Neutrophil (primary cell): Measurements from ENCODE around the gene SMPDL3A.

Experiments used
- H3K27ac ChIP-seq: fragments of 200-600 bp; sonication (generic); 2 replicates; pipeline ENCODE4 v1.5.1; 2016; ENCODE audit warnings: mild to moderate bottlenecking, moderate library complexity
- H3K27me3 ChIP-seq: fragments of 200-600 bp; sonication (generic); 2 replicates; pipeline ENCODE4 v1.6.0; 2016; ENCODE audit warnings: mild to moderate bottlenecking
- H3K36me3 ChIP-seq: fragments of 200-600 bp; sonication (generic); 2 replicates; pipeline ENCODE4 v1.5.1; 2017
- H3K4me1 ChIP-seq, 2 experiments: fragments of 200-600 bp in 1 of 2; sonication (generic) in 1 of 2; 1 replicate in 1 of 2; 2 replicates in 1 of 2; pipeline versions ENCODE4 v1.5.1 to v1.6.1; 2013 to 2016; ENCODE audit warnings: low read depth in 1 of 2, low read length in 1 of 2, mild to moderate bottlenecking in 1 of 2, moderate library complexity in 1 of 2; ENCODE audit not compliant: control insufficient read depth in 1 of 2, insufficient read depth in 1 of 2
- H3K4me3 ChIP-seq, 2 experiments: fragments of 200-600 bp in 1 of 2; sonication (generic) in 1 of 2; 1 replicate in 1 of 2; 2 replicates in 1 of 2; pipeline ENCODE4 v1.5.1; 2013 to 2016; ENCODE audit warnings: low read depth in 1 of 2, low read length in 1 of 2, mild to moderate bottlenecking in 1 of 2, moderate library complexity in 1 of 2
- H3K9me3 ChIP-seq: fragments of 200-600 bp; sonication (generic); 2 replicates; pipeline ENCODE4 v1.5.1; 2016
- TF ChIP-seq, protein P1 (sequence below): fragments of 200-600 bp; sonication (generic); IDR thresholded peaks from 2 replicates; pipeline ENCODE4 v1.5.1; 2016; ENCODE audit warnings: antibody characterized with exemption

SMPDL3A gene

DNA sequence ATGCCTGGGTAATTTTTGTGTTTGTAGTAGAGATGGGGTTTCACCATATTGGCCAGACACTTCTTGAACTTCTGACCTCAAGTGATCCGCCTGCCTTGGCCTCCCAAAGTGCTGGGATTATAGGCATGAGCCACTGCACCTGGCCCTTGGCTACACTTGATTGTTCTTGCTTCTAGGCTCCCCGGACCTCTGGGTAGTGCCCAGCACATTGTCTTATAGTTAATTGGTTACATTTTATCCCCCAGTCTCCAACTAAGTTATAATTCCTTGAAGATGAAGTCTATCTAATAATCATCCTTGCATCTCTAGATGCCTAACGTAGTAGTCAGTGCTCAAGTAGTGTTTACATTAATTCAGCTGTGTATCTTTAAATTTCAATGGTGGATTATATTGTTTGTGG, 11.8 kb downstream of the SMPDL3A start:
- H3K36me3 ChIP-seq: peaks cover 31% of the 10 kb centered on the region
- TF ChIP-seq, protein P1, sequence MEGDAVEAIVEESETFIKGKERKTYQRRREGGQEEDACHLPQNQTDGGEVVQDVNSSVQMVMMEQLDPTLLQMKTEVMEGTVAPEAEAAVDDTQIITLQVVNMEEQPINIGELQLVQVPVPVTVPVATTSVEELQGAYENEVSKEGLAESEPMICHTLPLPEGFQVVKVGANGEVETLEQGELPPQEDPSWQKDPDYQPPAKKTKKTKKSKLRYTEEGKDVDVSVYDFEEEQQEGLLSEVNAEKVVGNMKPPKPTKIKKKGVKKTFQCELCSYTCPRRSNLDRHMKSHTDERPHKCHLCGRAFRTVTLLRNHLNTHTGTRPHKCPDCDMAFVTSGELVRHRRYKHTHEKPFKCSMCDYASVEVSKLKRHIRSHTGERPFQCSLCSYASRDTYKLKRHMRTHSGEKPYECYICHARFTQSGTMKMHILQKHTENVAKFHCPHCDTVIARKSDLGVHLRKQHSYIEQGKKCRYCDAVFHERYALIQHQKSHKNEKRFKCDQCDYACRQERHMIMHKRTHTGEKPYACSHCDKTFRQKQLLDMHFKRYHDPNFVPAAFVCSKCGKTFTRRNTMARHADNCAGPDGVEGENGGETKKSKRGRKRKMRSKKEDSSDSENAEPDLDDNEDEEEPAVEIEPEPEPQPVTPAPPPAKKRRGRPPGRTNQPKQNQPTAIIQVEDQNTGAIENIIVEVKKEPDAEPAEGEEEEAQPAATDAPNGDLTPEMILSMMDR: no peak
- H3K9me3 ChIP-seq: no peaks in the 10 kb centered on the region
- no peaks in the 10 kb centered on the region for H3K27me3 ChIP-seq
- no peak overlapping the region for H3K27ac ChIP-seq
- peaks cover 0 to 3% of the 10 kb centered on the region in 2 experiments for H3K4me1 ChIP-seq
- no peak overlapping the region for H3K4me3 ChIP-seq

DNA sequence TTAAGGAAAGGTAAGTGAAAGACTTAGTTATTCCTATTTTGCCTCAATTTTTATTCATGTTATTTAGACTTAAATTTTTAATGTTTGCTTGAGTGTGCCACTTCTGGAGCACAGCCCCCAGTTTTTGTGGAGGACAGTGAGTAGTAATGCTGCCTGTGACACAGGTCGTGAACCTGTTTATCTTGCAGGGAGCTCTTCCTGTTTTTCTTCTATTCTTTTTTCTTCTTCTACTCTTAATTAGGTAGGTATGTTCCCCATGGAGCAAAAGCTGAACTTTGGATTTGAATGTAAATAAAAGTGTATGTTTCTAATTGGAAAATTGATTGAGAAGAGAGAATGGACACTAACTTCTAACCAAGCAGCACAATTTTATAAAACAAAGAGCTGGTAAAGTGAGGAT, 12.3 kb downstream of the SMPDL3A start:
- Histone ChIP-seq H3K4me1 (peaks cover 0 to 3% of the 10 kb centered on the region in 2 experiments), H3K27me3 (no peaks in the 10 kb centered on the region)
- TF ChIP-seq, protein P1: no peak

GRCh38 chr6:122803171-122803661, 14.2 kb downstream of the SMPDL3A start:
- peaks cover 0 to 3% of the 10 kb centered on the region in 2 experiments for H3K4me1 ChIP-seq
- H3K36me3 ChIP-seq: peaks cover 21% of the 10 kb centered on the region
- TF ChIP-seq, protein P1: no peak
- no peak overlapping the region for H3K4me3 ChIP-seq
- no peak overlapping the region for H3K27ac ChIP-seq
- H3K27me3 ChIP-seq: no peaks in the 10 kb centered on the region
- no peaks in the 10 kb centered on the region for H3K9me3 ChIP-seq

More for the DNA sequence above, 12.3 kb downstream of the SMPDL3A start:
- no peak overlapping the region for H3K4me3 ChIP-seq
- H3K36me3 ChIP-seq: peaks cover 31% of the 10 kb centered on the region
- no peak overlapping the region for H3K27ac ChIP-seq
- H3K9me3 ChIP-seq: no peaks in the 10 kb centered on the region

- H3K27ac ChIP-seq: no peak overlapping the region
- no peaks in the 10 kb centered on the region for H3K9me3 ChIP-seq
- no peaks in the 10 kb centered on the region for H3K4me1 ChIP-seq
- H3K27me3 ChIP-seq: no peaks in the 10 kb centered on the region
- H3K4me3 ChIP-seq: no peak overlapping the region
- peaks cover 15% of the 10 kb centered on the region for H3K36me3 ChIP-seq
- TF ChIP-seq, protein P1: no peak
These were observed 16.0 kb downstream of the SMPDL3A start for GRCh38 chr6:122804962-122805485.

DNA sequence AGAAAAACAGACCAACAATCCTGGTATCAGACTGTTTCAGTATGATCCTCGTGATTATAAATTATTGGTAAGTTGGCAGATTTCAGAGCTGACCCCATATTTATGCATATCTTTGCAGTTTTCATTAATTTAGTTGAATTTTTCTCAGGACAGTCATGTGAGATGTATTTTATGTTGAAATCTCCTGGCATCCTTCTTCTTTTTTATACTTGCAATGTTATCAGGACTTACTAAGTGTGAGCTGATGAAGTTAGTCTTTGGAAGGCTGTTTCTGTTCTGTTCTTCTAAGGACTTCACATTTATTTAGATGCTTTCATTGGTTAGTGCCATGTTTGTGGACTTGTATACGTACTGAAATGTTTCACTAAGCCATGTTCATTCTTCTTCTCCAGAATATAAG, 17.2 kb downstream of the SMPDL3A start:
- Histone ChIP-seq H3K36me3 (peaks cover 15% of the 10 kb centered on the region), H3K4me3 (no peak overlapping the region), H3K4me1 (no peaks in the 10 kb centered on the region), H3K9me3 (no peaks in the 10 kb centered on the region), H3K27me3 (no peaks in the 10 kb centered on the region), H3K27ac (no peak overlapping the region)
- TF ChIP-seq, protein P1: no peak
